MCF 10A (cell line): ENCODE measurements around the gene BCAS3. TPM values are rescaled to one million over a fixed set of nuclear protein-coding genes. Genes with fewer than 3 reads are reported as not detected.

Experiments used
- BruUV-seq: library from RNA; stranded (reverse); fragments of 400-500 nt; replicated peaks from 2 replicates; lab custom pipeline; 2021; lab: Mats Ljungman, UMichigan
- CTCF ChIA-PET: fragments of 300-600 bp; sonication (Branson Sonifier 250); formaldehyde crosslinking; extraction: SDS; loops from one replicate; lab custom pipeline; 2021; ENCODE audit warnings: antibody characterized with exemption, inconsistent platforms; lab: Yijun Ruan, JAX
- POLR2A ChIA-PET: fragments of 300-600, 350-650 bp; sonication (Branson Sonifier 250); formaldehyde crosslinking; extraction: SDS; loops from one replicate; lab custom pipeline; 2020; ENCODE audit warnings: antibody characterized with exemption, inconsistent platforms; lab: Yijun Ruan, JAX
- DNase-seq: peaks from one replicate; pipeline ENCODE4 v3.0.0-alpha.2; 2018; ENCODE audit not compliant: unreplicated experiment
- H3K27ac Mint-ChIP-seq: one replicate; pipeline ENCODE4 v1.8.0; 2022; ENCODE audit warnings: mild to moderate bottlenecking, low read depth, mixed read lengths; ENCODE audit not compliant: unreplicated experiment
- H3K27me3 Mint-ChIP-seq: one replicate; pipeline ENCODE4 v1.8.0; 2022; ENCODE audit warnings: mixed read lengths; ENCODE audit not compliant: insufficient read depth, unreplicated experiment
- H3K36me3 Mint-ChIP-seq: one replicate; pipeline ENCODE4 v1.8.0; 2022; ENCODE audit warnings: mild to moderate bottlenecking, moderate library complexity, mixed read lengths; ENCODE audit not compliant: insufficient read depth, unreplicated experiment
- H3K4me1 Mint-ChIP-seq: one replicate; pipeline ENCODE4 v1.8.0; 2022; ENCODE audit warnings: mixed read lengths; ENCODE audit not compliant: insufficient read depth, unreplicated experiment
- H3K4me3 Mint-ChIP-seq: one replicate; pipeline ENCODE4 v1.8.0; 2022; ENCODE audit warnings: mild to moderate bottlenecking, moderate library complexity, mixed read lengths; ENCODE audit not compliant: unreplicated experiment
- H3K9me3 Mint-ChIP-seq: one replicate; pipeline ENCODE4 v1.8.0; 2022; ENCODE audit warnings: mixed read lengths; ENCODE audit not compliant: unreplicated experiment
- intact Hi-C: fragments of 100-400 bp; cut with micrococcal nuclease; formaldehyde crosslinking; loops from 2 replicates; pipeline ENCODE4 v1.14.1; 2022
- total RNA-seq: library from RNA; stranded (reverse); gene quantifications from 2 replicates; pipeline ENCODE4 v1.2.3, GENCODE V29; 2022
- TF ChIP-seq, protein P1 (sequence below): fragments of 200-600 bp; IDR thresholded peaks from one replicate; pipeline ENCODE4 v1.8.0; 2022; ENCODE audit warnings: antibody characterized with exemption, mild to moderate bottlenecking; ENCODE audit not compliant: unreplicated experiment

Gene BCAS3
- total RNA-seq, 1 experiment from 2014 or later: 14.6 TPM

- ChIA-PET CTCF (no interaction called here), POLR2A (no interaction called here)
- no peak overlapping the region for H3K27ac Mint-ChIP-seq
- intact Hi-C loops: no loop called here
- no peak overlapping the region for H3K4me3 Mint-ChIP-seq
- H3K9me3 Mint-ChIP-seq: no peaks in the 10 kb centered on the region
- no peaks in the 10 kb centered on the region for H3K27me3 Mint-ChIP-seq
- DNase-seq: no peak
- BruUV-seq: no TSS peak
- no peaks in the 10 kb centered on the region for H3K36me3 Mint-ChIP-seq
- TF ChIP-seq, protein P1, sequence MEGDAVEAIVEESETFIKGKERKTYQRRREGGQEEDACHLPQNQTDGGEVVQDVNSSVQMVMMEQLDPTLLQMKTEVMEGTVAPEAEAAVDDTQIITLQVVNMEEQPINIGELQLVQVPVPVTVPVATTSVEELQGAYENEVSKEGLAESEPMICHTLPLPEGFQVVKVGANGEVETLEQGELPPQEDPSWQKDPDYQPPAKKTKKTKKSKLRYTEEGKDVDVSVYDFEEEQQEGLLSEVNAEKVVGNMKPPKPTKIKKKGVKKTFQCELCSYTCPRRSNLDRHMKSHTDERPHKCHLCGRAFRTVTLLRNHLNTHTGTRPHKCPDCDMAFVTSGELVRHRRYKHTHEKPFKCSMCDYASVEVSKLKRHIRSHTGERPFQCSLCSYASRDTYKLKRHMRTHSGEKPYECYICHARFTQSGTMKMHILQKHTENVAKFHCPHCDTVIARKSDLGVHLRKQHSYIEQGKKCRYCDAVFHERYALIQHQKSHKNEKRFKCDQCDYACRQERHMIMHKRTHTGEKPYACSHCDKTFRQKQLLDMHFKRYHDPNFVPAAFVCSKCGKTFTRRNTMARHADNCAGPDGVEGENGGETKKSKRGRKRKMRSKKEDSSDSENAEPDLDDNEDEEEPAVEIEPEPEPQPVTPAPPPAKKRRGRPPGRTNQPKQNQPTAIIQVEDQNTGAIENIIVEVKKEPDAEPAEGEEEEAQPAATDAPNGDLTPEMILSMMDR: no peak
- H3K4me1 Mint-ChIP-seq: no peaks in the 10 kb centered on the region
Measured at GRCh38 chr17:61237275-61237674, 559.6 kb downstream of the BCAS3 start.

DNA sequence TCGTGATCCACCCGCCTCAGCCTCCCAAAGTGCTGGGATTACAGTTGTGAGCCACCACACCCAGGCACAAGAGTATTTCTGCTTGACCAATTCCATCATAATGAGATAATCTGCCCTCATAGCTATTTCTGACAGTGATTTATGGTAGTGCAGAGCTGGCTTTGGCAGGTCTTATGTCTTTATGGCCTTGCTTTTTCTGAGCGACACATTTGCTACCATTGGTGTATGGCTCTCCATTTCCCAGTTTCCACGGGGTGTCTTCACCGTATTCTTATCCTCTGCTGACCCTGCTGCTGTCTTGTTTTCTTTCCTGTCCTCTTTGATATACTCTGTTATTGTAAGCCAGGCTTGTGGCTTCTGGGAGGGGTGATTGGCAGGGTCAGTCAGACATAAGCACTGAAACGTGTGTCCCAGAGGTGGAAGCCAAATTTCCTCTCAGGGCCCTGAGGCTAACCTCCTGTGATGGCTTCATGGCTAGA is 560.8 kb downstream of the BCAS3 start:
- Mint-ChIP-seq H3K4me1 (no peaks in the 10 kb centered on the region), H3K4me3 (no peak overlapping the region), H3K36me3 (no peaks in the 10 kb centered on the region), H3K27ac (no peak overlapping the region), H3K27me3 (no peaks in the 10 kb centered on the region), H3K9me3 (no peaks in the 10 kb centered on the region)
- peak; percentile 5 for DNase-seq
- no TSS peak for BruUV-seq
- intact Hi-C loops: no loop called here
- TF ChIP-seq, protein P1: no peak
- ChIA-PET POLR2A (no interaction called here), CTCF (interaction anchor here (0.9 kb wide), 1 partner anchor 59 kb away, joined by 3 read pairs; no protein-coding TSS in a partner anchor)

- intact Hi-C loops: no loop called here
- no peaks in the 10 kb centered on the region for H3K9me3 Mint-ChIP-seq
- CTCF ChIA-PET: no interaction called here
- POLR2A ChIA-PET: no interaction called here
- no peak for DNase-seq
- no TSS peak for BruUV-seq
- H3K27ac Mint-ChIP-seq: no peak overlapping the region
- no peaks in the 10 kb centered on the region for H3K27me3 Mint-ChIP-seq
- H3K4me1 Mint-ChIP-seq: no peaks in the 10 kb centered on the region
- no peaks in the 10 kb centered on the region for H3K36me3 Mint-ChIP-seq
- TF ChIP-seq, protein P1: no peak
- no peak overlapping the region for H3K4me3 Mint-ChIP-seq
Measured at GRCh38 chr17:61239327-61239726, 561.7 kb downstream of the BCAS3 start.

DNA sequence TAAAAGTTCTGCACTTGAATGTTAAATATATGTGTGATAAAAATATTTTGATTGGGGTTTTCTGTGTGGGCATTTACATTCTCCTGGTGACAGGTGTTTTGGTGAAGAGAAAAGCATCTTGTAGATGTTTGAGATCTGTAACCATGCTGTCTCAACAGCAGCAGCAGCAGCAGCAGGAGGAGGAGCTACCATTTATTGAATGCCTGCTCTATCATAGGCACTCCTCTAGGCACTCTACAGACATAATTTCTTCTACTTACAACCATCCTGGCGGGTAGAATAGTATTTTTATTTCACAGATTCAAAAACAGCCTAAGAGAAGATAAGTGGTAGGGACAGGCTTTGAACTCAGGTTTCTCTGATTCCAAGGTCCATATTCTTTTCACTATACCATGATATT is 562.3 kb downstream of the BCAS3 start:
- no peak overlapping the region for H3K4me3 Mint-ChIP-seq
- H3K36me3 Mint-ChIP-seq: no peaks in the 10 kb centered on the region
- H3K27ac Mint-ChIP-seq: no peak overlapping the region
- no peak for DNase-seq
- BruUV-seq: no TSS peak
- no peaks in the 10 kb centered on the region for H3K4me1 Mint-ChIP-seq
- intact Hi-C loops: no loop called here
- TF ChIP-seq, protein P1: no peak
- no peaks in the 10 kb centered on the region for H3K27me3 Mint-ChIP-seq
- POLR2A ChIA-PET: no interaction called here
- CTCF ChIA-PET: no interaction called here
- no peaks in the 10 kb centered on the region for H3K9me3 Mint-ChIP-seq
